D341Med (cell line): ENCODE data around the gene SCCPDH.
"Not testable (repeated sequence)": the region's sequence is repeated elsewhere in the genome, so short reads cannot be mapped to it uniquely, and the experiment has no call there.

Experiments used
- DNase-seq: peaks from one replicate; pipeline ENCODE4 v3.0.0; 2012; ENCODE audit warnings: low spot score

SCCPDH gene

GRCh38 chr1:246801241-246802020 is 77.2 kb downstream of the SCCPDH start:
- no peak for DNase-seq

- no peak for DNase-seq
Observed at GRCh38 chr1:246803373-246803772, 79.2 kb downstream of the SCCPDH start.

- DNase-seq, result no peak
Observed at GRCh38 chr1:246803883-246804282, 79.7 kb downstream of the SCCPDH start.

GRCh38 chr1:246805135-246805716 is 81.0 kb downstream of the SCCPDH start:
- no peak for DNase-seq

- DNase-seq, result no peak
Observed at GRCh38 chr1:246809473-246809872, 85.3 kb downstream of the SCCPDH start.

GRCh38 chr1:246811985-246812384 is 87.8 kb downstream of the SCCPDH start:
- no peak for DNase-seq

- DNase-seq, result not testable (repeated sequence)
Observed at GRCh38 chr1:246813325-246813724, 89.1 kb downstream of the SCCPDH start.

- DNase-seq, result no peak
Observed at GRCh38 chr1:246814890-246815289, 90.7 kb downstream of the SCCPDH start.

GRCh38 chr1:246815693-246816270 is 91.6 kb downstream of the SCCPDH start:
- DNase-seq, result no peak
